Activated naive CD4-positive, alpha-beta T cell treated with anti-CD3 and anti-CD28 coated beads, Interleukin-2, amount 50 U/mL, for 72 hours (primary cell): Measurements from ENCODE around the gene NOD1. TPM values are rescaled to one million over a fixed set of nuclear protein-coding genes. Genes with fewer than 3 reads are reported as not detected.

Experiments
- ATAC-seq, 2 donors: fragments of 150-1000 bp; cut with Tn5 transposase; 2 replicates each; pipeline ENCODE4 v1.10.0; 2021; ENCODE audit warnings: mild to moderate bottlenecking in 2 of 2, moderate library complexity in 2 of 2
- DNase-seq, 2 donors: peaks; one replicate each; pipeline ENCODE4 v3.0.0; 2021 to 2022; ENCODE audit warnings: low spot score in 2 of 2
- H3K27ac Mint-ChIP-seq, 2 donors: one replicate each; pipeline ENCODE4 v1.8.0; 2022; ENCODE audit warnings: mild to moderate bottlenecking in 2 of 2, mixed read lengths in 2 of 2
- H3K36me3 Mint-ChIP-seq, 2 donors: one replicate each; pipeline ENCODE4 v1.8.0; 2022; ENCODE audit warnings: mixed read lengths in 2 of 2
- H3K9me3 Mint-ChIP-seq, 2 donors: one replicate each; pipeline ENCODE4 v1.8.0; 2022; ENCODE audit warnings: mixed read lengths in 2 of 2
- total RNA-seq, 2 donors: library from RNA; stranded (reverse); gene quantifications; one replicate each; pipeline ENCODE4 v1.2.3, GENCODE V29; 2022

The NOD1 gene
- total RNA-seq, 2 donors from 2014 or later: 8.2 to 17.2 TPM

DNA sequence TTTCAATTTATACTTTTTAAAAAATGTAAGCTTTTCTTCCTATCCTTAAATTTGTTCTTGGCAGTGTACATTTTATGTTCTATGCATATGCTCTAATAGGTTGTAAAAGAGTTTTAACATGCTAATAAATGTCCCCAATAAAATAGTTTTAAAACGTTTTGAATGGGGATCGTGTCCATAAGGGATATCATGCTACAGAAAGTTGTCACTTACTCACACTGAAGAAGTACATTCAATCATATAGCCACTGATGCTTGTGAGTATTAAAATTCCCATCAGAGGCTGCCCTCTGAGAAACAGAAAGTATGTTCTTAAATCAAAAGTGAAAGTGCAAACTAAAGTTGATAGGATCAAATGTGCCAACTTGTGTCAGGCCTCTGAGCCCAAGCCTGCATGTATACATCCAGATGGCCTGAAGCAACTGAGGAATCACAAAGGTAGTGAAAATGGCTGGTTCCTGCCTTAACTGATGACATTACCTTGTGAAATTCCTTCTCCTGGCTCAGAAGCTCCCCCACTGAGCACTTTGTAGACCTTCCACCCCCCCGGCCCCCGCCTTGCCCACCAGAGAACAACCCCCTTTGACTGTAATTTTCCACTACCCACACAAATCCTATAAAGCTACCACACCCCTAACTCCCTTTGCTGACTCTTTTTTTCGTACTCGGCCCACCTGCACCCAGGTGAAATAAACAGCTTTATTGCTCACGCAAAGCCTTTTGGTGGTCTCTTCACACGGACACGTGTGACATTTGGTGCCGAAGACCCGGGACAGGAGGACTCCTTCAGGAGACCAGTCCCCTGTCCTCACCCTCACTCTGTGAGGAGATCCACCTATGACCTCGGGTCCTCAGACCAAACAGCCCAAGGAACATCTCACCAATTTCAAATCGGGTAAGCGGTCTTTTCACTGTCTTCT is 877 bp upstream of the NOD1 start:
- Mint-ChIP-seq H3K36me3 (peaks cover 4 to 22% of the 10 kb centered on the region in 2 donors), H3K27ac (peak overlapping the region; percentile 73 to 91), H3K9me3 (no peaks in the 10 kb centered on the region)
- ATAC-seq (peak; percentile 28 to 42), DNase-seq (no peak)

DNA sequence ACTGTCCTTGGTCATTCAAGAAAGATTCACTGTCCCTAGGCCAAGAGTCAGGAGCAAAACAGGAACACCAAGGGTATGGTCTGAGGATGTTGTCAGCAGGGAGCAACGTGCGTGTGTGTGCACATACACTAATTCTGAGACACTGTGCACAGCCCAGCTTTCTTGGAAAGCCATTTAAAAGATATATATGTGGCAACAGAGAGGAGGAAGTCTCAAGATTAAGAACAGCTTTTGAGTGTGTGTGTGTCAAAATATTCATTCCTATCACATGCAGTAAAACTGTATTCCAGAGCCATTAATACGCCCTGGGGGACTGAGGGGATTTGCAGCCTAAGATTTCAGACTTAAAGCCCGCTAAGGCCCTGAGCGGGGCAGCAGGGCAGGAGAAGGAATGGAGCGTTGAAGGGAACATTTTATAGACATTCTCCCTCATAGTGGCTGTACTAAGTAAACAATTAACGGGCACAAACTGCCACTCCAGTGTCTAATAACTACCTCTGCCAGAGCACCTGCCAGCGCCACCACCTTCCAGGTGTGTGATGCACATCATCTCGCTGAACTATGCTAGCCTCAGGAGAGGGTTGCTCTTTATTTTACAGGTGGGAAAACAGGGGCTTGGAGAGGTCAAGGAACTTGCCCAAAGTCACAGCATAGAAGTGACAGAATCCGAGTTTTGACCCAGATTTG is 2.0 kb downstream of the NOD1 start:
- Mint-ChIP-seq H3K9me3 (peaks cover 0 to 4% of the 10 kb centered on the region in 2 donors), H3K27ac (no peak overlapping the region), H3K36me3 (peaks cover 8 to 38% of the 10 kb centered on the region in 2 donors)
- ATAC-seq: no peak
- no peak for DNase-seq

DNA sequence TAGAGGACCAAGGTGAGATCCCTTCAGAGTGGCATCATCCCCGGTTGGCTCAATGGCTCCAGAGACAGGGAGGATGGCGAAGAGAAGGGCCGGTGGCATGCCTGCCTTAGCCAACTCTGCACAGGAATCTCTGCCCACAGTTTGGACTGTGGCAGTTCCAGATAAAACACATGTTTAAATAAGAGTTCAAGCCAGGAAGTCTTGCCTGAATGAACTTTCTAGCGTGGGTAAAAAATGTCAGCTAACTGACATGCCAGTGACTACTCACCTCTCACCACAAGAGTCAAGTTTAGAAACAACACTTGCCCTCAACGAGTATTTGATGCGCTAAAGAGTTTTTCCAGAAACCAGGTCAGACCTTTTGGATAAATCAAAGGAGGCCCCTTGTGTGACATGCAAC is 3.0 kb downstream of the NOD1 start:
- H3K36me3 Mint-ChIP-seq: peaks cover 8 to 38% of the 10 kb centered on the region in 2 donors
- no peak for DNase-seq
- peak in 1 of 2 donors; percentile 5 for ATAC-seq
- peak overlapping the region in 1 of 2 donors; percentile 55 for H3K27ac Mint-ChIP-seq
- H3K9me3 Mint-ChIP-seq: peaks cover 0 to 4% of the 10 kb centered on the region in 2 donors

DNA sequence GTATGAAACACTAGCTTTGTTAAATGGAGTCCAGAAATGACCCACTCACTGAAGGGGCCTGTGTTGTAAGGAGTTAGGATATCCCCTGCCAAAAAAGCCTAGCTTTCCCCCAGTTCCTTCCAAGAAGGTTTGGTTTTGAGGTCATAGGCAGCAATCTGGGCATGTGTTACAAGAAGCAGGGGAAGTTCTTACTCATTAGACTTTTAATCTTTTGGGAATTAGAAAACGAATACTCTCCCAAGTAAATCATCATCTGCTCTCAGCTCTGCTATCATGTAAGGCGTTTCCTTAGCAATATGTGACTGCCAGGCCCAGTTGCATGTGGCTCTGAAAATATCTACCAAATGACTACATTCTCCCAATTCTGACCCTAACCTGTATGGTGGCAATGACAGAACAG is 3.7 kb downstream of the NOD1 start:
- Mint-ChIP-seq H3K9me3 (peaks cover 0 to 4% of the 10 kb centered on the region in 2 donors), H3K36me3 (peaks cover 8 to 38% of the 10 kb centered on the region in 2 donors), H3K27ac (peak overlapping the region in 1 of 2 donors; percentile 55)
- ATAC-seq: no peak
- DNase-seq: no peak

DNA sequence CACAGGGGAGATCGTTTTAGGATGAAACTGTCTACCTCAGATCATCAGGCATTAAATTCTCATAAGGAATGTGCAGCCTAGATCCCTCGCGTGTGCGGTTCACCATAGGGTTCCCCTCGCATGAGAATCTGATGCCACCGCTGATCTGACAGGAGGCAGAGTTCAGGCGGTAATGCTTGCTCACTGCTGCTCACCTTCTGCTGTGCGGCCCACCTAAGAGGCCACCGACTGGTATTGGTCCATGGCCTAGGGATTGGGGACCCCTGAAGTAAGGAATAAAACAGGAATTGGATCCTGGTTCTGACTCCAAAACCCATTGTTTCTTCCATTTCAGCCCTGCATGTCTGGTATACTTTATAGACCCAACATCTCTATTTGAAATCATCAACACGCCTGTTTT is 4.1 kb downstream of the NOD1 start:
- DNase-seq: no peak
- peaks cover 0 to 4% of the 10 kb centered on the region in 2 donors for H3K9me3 Mint-ChIP-seq
- peaks cover 8 to 38% of the 10 kb centered on the region in 2 donors for H3K36me3 Mint-ChIP-seq
- no peak for ATAC-seq
- H3K27ac Mint-ChIP-seq: peak overlapping the region in 1 of 2 donors; percentile 55

DNA sequence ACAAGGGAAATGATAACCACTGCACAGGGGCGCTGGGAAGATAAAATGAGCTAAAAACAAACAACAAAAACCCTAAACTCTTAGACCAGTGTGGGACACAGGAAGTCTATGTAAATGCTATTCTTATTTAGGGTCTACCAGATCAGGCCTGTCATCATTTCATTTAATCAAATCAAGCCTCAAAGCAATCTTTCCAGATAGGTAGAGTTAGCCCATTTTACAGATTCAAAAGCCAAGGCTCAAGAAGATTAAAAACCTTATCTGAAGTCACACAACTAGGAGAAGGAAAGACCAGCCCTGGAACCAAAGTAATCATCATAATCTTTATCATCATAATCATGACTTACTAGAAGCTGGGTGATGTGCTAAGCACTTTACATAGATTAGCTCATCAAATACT is 4.7 kb downstream of the NOD1 start:
- H3K9me3 Mint-ChIP-seq: peaks cover 0 to 4% of the 10 kb centered on the region in 2 donors
- ATAC-seq (no peak), DNase-seq (no peak)
- peaks cover 8 to 38% of the 10 kb centered on the region in 2 donors for H3K36me3 Mint-ChIP-seq
- no peak overlapping the region for H3K27ac Mint-ChIP-seq

DNA sequence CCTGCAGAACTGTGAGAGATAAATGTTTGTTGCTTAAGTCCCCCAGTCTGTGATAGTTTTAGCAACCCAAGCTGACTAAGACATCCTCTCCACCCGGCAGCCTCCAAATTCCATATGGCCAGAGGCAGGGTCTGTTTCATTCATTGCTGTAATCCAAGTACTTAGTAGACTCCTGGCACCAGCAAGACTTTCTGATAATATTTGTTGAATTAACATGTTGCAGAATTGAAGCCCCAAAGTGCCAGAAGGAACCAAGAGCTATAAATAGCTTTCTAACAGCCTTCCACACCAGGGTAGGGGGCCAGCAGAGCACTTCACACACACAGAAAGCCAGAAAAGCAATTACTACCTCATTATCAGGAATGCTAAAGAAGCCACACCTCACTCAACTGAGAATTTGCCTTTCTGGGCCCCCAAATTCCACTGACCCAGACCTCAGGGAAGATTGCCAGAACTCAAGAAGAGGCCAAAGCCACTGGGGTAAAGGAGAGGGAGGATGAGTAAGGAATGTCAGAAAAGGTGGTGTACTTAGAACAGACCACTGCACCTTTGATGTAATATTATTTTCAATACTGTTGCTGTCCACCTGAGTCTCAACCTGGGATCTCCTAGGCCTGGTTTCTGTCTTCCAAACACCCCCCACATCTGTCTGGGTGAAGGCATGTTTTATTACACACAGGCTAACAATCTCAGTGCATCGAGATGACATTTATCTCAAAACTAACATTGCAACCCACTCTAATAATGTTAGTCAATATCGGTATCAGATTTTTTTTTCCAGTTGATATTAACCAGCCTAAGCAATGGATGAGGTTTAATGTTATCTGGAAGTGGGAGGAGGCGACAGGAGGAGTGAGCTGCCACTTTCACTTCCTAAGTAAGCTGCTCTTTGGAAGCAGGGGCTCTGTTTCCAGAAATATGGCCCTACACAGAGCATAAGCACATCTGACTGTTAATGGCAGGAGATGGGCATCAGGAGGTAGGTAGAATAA is 5.5 kb downstream of the NOD1 start:
- Mint-ChIP-seq H3K9me3 (peaks cover 0 to 4% of the 10 kb centered on the region in 2 donors), H3K36me3 (peaks cover 4 to 38% of the 10 kb centered on the region in 2 donors), H3K27ac (no peak overlapping the region)
- ATAC-seq (no peak), DNase-seq (no peak)

DNA sequence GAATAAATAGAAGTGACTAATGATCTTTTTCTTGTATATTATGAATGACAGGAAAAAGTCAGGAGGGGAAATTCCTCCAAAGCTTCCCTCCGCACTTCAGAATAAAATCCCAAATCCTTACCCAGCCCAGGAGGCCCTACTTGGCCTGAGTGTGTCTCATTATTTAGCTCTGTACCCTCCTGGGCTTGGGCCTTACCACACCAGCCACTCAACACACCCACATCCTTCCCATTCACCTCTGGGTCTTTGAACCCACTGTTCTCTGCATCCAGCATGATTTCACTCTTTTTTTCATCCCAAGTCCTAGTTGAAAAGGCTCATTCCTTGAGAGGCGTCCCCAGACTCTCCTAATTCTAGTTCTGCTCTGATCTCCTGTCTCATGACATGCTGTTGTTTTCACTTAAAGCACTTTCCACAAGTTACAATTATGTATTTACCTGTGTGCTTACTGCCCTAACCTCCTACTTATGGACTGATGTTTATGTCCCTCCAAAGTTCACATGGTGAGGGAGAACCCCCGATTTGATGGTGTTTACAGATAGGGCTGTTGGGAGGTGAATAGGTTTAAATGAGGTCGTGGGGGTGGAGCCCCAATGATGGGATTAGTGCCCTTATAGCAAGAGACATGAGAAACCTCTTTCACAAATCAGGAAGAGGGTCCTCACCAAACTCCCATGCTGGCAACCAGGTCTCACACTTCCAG is 6.4 kb downstream of the NOD1 start:
- Mint-ChIP-seq H3K27ac (no peak overlapping the region), H3K36me3 (peaks cover 4 to 38% of the 10 kb centered on the region in 2 donors), H3K9me3 (peaks cover 0 to 4% of the 10 kb centered on the region in 2 donors)
- no peak for ATAC-seq
- no peak for DNase-seq

DNA sequence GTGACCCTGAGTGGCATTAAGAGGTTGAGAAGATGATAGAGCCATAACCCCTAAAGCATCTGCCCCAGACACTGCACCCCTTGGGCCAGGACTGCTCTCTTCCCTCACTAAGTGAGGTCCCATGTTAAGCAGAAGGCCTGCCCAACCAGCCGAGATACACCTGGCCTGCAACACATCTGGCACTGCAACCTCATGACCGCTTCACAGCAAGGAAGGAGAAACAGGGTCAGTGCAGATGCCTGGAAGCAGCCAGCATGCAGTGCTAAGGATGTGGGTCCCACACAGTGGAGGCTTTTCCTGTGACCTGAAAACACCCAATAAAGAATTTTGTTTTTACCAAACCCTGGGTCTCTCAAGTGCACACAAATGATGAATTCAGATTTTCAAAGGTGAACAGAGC is 7.4 kb downstream of the NOD1 start:
- Mint-ChIP-seq H3K27ac (peak overlapping the region; percentile 65 to 90), H3K36me3 (peaks cover 4 to 33% of the 10 kb centered on the region in 2 donors), H3K9me3 (peaks cover 0 to 4% of the 10 kb centered on the region in 2 donors)
- ATAC-seq: no peak
- DNase-seq: no peak

DNA sequence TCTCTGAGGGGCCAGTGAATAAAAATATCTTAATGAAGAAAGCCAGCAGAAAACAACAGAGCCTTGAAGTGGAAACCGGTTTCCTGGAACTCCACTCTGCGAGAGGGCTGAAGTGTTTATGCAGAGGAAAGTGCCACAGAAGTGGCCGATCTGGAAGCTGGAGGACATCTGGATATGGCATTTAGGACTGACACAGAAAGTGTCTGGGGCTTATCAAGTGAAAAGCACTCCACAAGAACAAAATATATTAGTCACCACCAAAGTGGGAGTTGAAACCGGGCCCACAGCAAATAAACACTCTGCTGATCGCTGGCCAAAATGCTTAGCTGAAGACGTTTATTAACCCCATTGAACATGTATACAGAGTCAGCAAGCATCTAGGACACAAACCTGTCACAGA is 7.8 kb downstream of the NOD1 start:
- no peak for ATAC-seq
- peaks cover 0 to 4% of the 10 kb centered on the region in 2 donors for H3K9me3 Mint-ChIP-seq
- DNase-seq: no peak
- peaks cover 4 to 28% of the 10 kb centered on the region in 2 donors for H3K36me3 Mint-ChIP-seq
- H3K27ac Mint-ChIP-seq: peak overlapping the region; percentile 65 to 90

DNA sequence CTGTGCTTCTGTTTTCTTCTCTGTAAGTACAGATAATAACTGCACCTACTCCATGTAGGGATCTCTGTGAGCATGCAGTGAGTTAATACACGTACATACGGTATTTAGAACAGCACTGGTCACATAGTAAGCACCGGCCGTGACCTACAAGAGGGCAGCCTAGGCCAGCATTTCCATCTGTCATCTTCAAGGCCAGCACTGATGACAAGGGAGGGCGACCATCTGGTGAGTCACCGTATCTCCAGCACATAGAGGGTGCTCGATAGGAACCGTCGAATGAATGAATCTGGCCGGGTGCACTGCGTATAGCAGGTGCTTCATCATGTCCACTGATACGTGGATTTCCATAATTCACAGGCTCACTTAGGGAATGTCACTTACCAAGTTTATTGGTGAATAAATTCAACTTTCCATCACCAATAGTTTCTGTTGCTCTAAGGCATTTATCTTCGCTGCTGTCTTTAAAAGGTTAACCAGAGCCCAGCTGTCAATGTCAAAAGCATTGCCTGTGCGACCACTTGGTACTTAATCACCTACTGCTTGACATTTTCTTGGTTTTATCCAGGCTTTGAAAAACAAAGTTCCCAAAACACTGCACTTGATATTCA is 8.3 kb downstream of the NOD1 start:
- Mint-ChIP-seq H3K9me3 (peaks cover 0 to 4% of the 10 kb centered on the region in 2 donors), H3K36me3 (peaks cover 4 to 23% of the 10 kb centered on the region in 2 donors), H3K27ac (peak overlapping the region in 1 of 2 donors; percentile 65)
- DNase-seq (no peak), ATAC-seq (no peak)

DNA sequence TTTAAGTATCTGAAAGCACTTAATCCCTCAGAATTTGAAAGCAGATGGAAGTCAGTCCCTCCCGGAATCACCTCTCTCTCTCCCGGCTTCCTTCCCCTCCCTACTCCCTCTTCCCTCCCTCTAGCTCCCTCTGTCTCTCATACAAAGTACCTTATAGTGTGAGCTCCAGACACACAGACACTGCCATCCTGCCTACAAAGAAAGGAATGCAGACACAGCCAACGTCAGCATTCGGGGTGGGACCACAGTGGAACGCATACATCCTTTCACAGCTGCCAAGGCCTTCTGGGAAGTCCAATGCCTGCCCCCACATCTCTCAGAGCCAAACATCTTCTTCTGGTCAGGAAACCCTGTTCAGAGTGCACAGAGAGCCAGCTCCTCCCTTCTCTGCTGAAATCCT is 9.3 kb downstream of the NOD1 start:
- H3K27ac Mint-ChIP-seq: no peak overlapping the region
- ATAC-seq (no peak), DNase-seq (no peak)
- peaks cover 4 to 14% of the 10 kb centered on the region in 2 donors for H3K36me3 Mint-ChIP-seq
- peaks cover 0 to 3% of the 10 kb centered on the region in 2 donors for H3K9me3 Mint-ChIP-seq

DNA sequence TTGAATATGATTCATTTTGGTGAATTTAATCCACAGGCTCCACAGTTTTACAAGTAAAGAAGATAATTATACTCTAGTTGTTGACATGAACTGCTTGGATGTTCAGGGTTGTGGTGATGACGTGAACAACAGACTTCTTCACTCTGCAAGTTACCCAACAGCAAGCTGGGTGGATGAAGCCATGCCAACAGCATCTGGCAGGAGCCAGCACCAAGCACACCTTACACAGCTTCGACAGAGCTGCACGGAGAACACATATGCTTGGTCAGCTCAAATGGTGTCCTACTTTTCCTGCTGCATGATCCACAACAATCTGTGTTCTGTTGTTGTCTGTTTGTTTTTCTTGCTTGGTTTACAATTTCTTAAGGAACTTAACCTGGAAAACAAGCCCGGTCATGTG is 9.8 kb downstream of the NOD1 start:
- Mint-ChIP-seq H3K9me3 (no peaks in the 10 kb centered on the region), H3K27ac (no peak overlapping the region), H3K36me3 (peaks cover 0 to 9% of the 10 kb centered on the region in 2 donors)
- DNase-seq (no peak), ATAC-seq (no peak)

DNA sequence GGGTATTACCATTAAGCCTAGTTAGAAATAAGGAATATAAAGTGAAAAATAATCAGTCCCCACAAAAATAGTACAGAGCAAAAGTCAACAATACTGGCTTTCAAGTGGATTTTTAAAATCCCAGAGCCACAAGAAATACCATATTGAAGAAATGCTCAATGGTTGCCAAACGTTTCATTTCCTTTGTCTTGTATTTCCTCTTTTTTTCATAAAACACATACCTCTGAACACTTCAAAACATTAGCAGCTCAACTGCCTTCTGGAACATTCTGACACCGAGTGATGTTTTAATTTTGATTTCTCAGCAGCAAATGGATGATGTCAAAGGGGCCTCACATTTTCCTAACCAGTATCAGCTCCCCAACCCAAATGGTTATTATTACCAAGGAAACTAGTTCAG is 10.5 kb downstream of the NOD1 start:
- Mint-ChIP-seq H3K36me3 (peaks cover 0 to 2% of the 10 kb centered on the region in 2 donors), H3K27ac (peak overlapping the region in 1 of 2 donors; percentile 47), H3K9me3 (no peaks in the 10 kb centered on the region)
- DNase-seq (no peak), ATAC-seq (no peak)

DNA sequence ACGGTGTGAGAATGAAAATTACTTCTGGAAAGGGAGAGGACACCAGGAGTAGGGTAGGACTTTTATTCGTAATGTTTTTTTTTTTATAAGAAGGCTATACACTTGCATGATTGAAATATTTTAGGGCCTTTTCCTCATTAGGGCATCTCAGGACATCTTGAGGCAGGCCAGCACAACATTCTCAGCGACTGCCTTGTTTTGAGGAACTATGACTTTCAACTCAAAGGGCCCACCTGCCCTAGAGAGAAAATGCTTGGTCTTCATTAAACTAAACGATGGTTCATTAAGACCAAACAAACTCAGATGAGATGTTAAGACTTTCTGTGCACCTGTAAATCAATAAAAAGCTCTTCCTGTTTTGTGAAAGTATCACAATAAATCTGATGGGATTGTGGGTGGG is 11.3 kb downstream of the NOD1 start:
- DNase-seq (no peak), ATAC-seq (no peak)
- Mint-ChIP-seq H3K9me3 (no peaks in the 10 kb centered on the region), H3K27ac (no peak overlapping the region), H3K36me3 (no peaks in the 10 kb centered on the region)
